ENCODE results near the gene CNTD1. TPM values are rescaled to one million over a fixed set of nuclear protein-coding genes. Genes with fewer than 3 reads are reported as not detected.
"Not testable (repeated sequence)": the region's sequence is repeated elsewhere in the genome, so short reads cannot be mapped to it uniquely, and the experiment has no call there.

CNTD1 gene
- total and polyA plus RNA-seq, 2 experiments from 2014 or later, result 1.1 TPM; not detected in 1

GRCh38 chr17:42850954-42851353, 52.3 kb downstream of the CNTD1 start, which contains the start of gene AOC3:
Gene AOC3 (plus strand): TSS chr17:42851199. CDS start chr17:42851344, 145 bp downstream.
- no peak within 1 kb of the TSS for H3K4me3 Mint-ChIP-seq
- Histone ChIP-seq H4K20me1 (replicated peaks; ENCODE audit: insufficient read depth) (no peaks in the 10 kb centered on the region; the same call in 1 of the 2 replicates), H3K9me2 (ENCODE audit: insufficient read depth) (no peaks in the 10 kb centered on the region), H3K36me3 (ENCODE audit: insufficient read depth) (no peaks in the 10 kb centered on the region), H3K4me1 (ENCODE audit: insufficient read depth) (no peaks in the 10 kb centered on the region), H2AFZ (no peak within 1 kb of the TSS), H3F3A (replicated peaks; ENCODE audit: low read depth) (0 out of 2 replicates have a peak, but pooled peaks cover 5% of the 10 kb centered on the region), H3K4me2 (no peak within 1 kb of the TSS), H3K27ac (ENCODE audit: low read depth) (no peak within 1 kb of the TSS), H3K27me3 (ENCODE audit: insufficient read depth) (no peaks in the 10 kb centered on the region), H3K4me3 (no peak within 1 kb of the TSS), H3K79me2 (replicated peaks; ENCODE audit: insufficient read depth) (no peaks in the 10 kb centered on the region)
- peaks cover 7% of the 10 kb centered on the region for H3K36me3 Mint-ChIP-seq (ENCODE audit: low read depth)
- DNase-seq (ENCODE audit: low spot score) (peak; percentile 29), ATAC-seq (peak; percentile 35)
- no peak within 1 kb of the TSS; the same call in 1 of the 2 replicates for H3K27ac Mint-ChIP-seq
- no peaks in the 10 kb centered on the region; the same call in 1 of the 3 replicates for H3K9me3 Mint-ChIP-seq
- TF ChIP-seq NANOG (IDR thresholded peaks at IDR 0.05; ENCODE audit: borderline replicate concordance), result no peak
- no peak for TF ChIP-seq CREB1 (CRISPR knock-in tag; IDR thresholded peaks at IDR 0.05; ENCODE audit: low read depth)
- no peak for TF ChIP-seq EZH2 (IDR thresholded peaks at IDR 0.05; ENCODE audit: low read depth, unreplicated experiment)
- no peak for TF ChIP-seq ZNF462 (CRISPR knock-in tag; IDR thresholded peaks at IDR 0.05)
- TF ChIP-seq ZNF331 (CRISPR knock-in tag; IDR thresholded peaks at IDR 0.05; ENCODE audit: low read depth), result no peak
- no peak for TF ChIP-seq STAT1 (IDR thresholded peaks at IDR 0.05; ENCODE audit: unreplicated experiment)
- peaks cover 3% of the 10 kb centered on the region for H3K27me3 Mint-ChIP-seq (ENCODE audit: insufficient read depth, low read depth, poor library complexity)
- peaks cover 5% of the 10 kb centered on the region; the same call in 2 of the 3 replicates for H3K4me1 Mint-ChIP-seq

- H3F3A ChIP-seq (replicated peaks; ENCODE audit: low read depth); H4K20me1 ChIP-seq (replicated peaks; ENCODE audit: insufficient read depth); ATAC-seq; H3K4me1 Mint-ChIP-seq; H3K36me3 ChIP-seq (ENCODE audit: insufficient read depth); H3K36me3 Mint-ChIP-seq (ENCODE audit: low read depth); H3K4me1 ChIP-seq (ENCODE audit: insufficient read depth); H3K27ac Mint-ChIP-seq; H3K27ac ChIP-seq (ENCODE audit: low read depth); H3K79me2 ChIP-seq (replicated peaks; ENCODE audit: insufficient read depth); H3K4me3 Mint-ChIP-seq; H2AFZ ChIP-seq; H3K9me2 ChIP-seq (ENCODE audit: insufficient read depth); H3K9me3 Mint-ChIP-seq; H3K4me3 ChIP-seq; H3K27me3 ChIP-seq (ENCODE audit: insufficient read depth); H3K4me2 ChIP-seq; H3K27me3 Mint-ChIP-seq (ENCODE audit: insufficient read depth, low read depth, poor library complexity); DNase-seq (ENCODE audit: low spot score): not testable (repeated sequence)
Measured at GRCh38 chr17:42851371-42852240, 52.9 kb downstream of the CNTD1 start.
